Activated naive CD8-positive, alpha-beta T cell treated with anti-CD3 and anti-CD28 coated beads, Interleukin-2, amount 50 U/mL, for 24 hours (primary cell): ENCODE data around the gene NLGN1.
"Not testable (repeated sequence)": the region's sequence is repeated elsewhere in the genome, so short reads cannot be mapped to it uniquely, and the experiment has no call there.

Experiments used
- ATAC-seq: fragments of 150-1000 bp; cut with Tn5 transposase; one replicate; pipeline ENCODE4 v1.10.0; 2021
- DNase-seq: peaks from one replicate; pipeline ENCODE4 v3.0.0; 2021
- H3K27ac Mint-ChIP-seq: one replicate; pipeline ENCODE4 v1.8.0; 2021; ENCODE audit warnings: mild to moderate bottlenecking, mixed read lengths
- H3K27me3 Mint-ChIP-seq: one replicate; pipeline ENCODE4 v1.8.0; 2021; ENCODE audit warnings: mixed read lengths
- H3K36me3 Mint-ChIP-seq: one replicate; pipeline ENCODE4 v1.8.0; 2021; ENCODE audit warnings: low read depth, mixed read lengths
- H3K4me1 Mint-ChIP-seq: one replicate; pipeline ENCODE4 v1.8.0; 2021; ENCODE audit warnings: mixed read lengths
- H3K4me3 Mint-ChIP-seq: one replicate; pipeline ENCODE4 v1.8.0; 2021; ENCODE audit warnings: mild to moderate bottlenecking, moderate library complexity, mixed read lengths
- H3K9me3 Mint-ChIP-seq: one replicate; pipeline ENCODE4 v1.8.0; 2021; ENCODE audit warnings: mixed read lengths

Gene NLGN1

DNA sequence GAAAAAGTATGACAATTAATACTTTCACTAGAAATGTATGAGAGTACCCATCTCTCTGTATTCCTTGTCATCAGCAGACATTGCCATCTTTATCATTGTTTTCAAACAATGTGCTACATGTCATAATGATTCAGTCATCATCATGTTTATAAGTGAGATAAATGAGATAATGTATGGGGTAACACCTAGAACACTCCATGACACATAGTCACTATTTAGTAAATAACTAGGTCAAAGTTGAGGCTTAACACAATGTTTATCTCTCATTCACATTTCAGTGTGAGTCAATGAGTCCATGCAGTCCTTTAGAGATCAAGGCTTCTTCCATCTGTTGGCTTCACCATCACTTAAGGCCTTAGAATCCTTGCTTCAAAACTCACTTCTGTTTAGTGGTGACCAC, 70.0 kb downstream of the NLGN1 start:
- Mint-ChIP-seq H3K27me3 (no peaks in the 10 kb centered on the region), H3K4me3 (no peak overlapping the region), H3K36me3 (no peaks in the 10 kb centered on the region), H3K4me1 (no peaks in the 10 kb centered on the region), H3K27ac (no peak overlapping the region), H3K9me3 (peaks cover 4% of the 10 kb centered on the region)
- DNase-seq (no peak), ATAC-seq (no peak)

DNA sequence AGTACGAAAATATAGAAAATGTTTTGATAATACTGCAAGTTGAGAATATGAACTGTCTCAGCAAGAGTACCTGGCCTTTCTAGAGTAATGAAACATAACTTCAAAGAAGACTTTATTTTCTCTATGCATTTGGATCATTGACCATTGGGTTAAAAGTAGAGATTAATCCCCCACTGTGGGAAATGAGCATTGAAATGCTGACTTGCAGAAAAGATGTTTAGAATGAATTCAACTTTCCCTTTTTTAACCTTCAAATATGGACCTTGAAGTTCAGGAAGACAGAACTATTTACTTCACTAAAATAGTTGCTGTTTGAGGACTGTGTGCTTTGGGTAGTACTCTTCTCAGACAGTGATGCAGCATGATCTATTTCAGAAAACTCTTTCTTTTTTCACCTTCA, 75.7 kb downstream of the NLGN1 start:
- no peak for ATAC-seq

DNA sequence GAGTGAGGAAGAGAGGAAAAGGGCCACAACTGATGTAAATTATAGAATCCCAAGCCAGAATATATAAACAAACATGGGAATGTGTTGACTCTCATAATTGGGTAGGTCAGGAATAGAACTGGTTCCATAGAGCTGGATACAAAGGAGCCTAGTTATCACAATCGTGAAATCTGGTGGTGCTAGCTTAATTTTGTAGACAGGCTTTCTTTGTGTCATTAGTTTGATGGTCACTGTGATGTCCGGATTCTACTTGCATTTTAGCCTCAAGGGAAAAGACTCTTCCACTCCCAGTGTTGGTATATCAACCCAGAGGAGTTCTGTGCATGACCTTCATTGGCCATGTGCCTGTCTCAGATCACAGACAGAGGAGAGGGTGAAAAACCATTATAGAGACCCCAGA, 81.8 kb downstream of the NLGN1 start:
- Mint-ChIP-seq H3K9me3 (peaks cover 10% of the 10 kb centered on the region), H3K27me3 (no peaks in the 10 kb centered on the region), H3K4me1 (no peaks in the 10 kb centered on the region), H3K36me3 (no peaks in the 10 kb centered on the region), H3K27ac (no peak overlapping the region), H3K4me3 (no peak overlapping the region)
- ATAC-seq (no peak), DNase-seq (no peak)

More for the DNA sequence above, 75.7 kb downstream of the NLGN1 start:
- Mint-ChIP-seq H3K36me3 (no peaks in the 10 kb centered on the region), H3K4me1 (no peaks in the 10 kb centered on the region), H3K27me3 (no peaks in the 10 kb centered on the region), H3K27ac (no peak overlapping the region), H3K4me3 (no peak overlapping the region), H3K9me3 (peaks cover 7% of the 10 kb centered on the region)
- DNase-seq, result no peak

DNA sequence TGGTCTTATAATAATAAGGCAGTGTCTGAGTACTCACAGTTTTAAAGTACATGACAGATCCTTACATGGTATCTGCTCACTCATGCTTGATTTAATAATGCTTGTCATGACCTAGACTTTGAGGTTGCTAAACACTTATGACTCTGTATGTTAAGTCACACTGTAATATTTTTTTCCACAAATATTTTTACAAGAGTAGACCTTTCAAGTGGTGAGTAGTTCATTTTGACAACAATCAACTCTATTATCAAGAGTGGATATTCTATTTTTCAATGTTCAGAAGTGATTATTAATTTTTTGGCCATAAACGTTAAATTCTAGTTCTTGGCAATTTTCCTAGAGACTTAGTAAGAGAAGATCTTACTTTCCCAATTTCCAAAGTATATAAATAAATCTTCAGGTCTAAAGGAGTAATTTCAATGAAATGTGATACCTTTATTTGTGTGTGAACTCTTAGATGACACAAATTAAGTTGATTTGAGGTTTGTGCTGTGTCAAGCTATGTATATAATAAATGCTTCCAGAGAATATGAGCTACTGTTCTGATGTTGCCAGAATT, 104.5 kb downstream of the NLGN1 start:
- Mint-ChIP-seq H3K27ac (no peak overlapping the region), H3K4me3 (no peak overlapping the region), H3K27me3 (no peaks in the 10 kb centered on the region), H3K4me1 (no peaks in the 10 kb centered on the region), H3K9me3 (no peaks in the 10 kb centered on the region), H3K36me3 (no peaks in the 10 kb centered on the region)
- ATAC-seq (no peak), DNase-seq (no peak)

DNA sequence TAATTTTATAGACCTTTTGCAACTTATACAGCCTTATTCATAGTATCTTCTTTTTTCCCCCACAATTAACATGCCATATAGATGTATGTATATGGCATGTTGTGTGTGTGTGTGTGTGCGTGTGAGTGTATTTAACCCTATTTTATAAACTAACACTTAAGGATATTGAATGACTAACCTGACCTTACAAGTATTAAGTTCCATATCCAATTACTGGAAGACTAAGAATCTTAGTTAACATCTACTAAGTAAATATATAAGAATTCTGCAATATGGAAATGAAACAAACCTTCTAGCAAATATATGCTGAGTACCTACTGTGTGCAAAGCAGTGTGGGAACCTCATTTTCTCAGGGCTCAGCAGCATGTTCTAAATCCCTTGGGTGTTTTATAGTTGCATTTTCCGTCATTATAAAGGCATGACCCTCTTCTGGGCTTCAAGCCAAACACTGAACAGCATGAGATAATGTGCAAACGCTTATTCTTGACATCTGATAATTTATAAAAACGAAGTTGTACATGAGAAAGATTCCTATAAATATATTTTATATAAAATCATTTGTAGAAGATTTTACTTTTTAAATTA, 105.5 kb downstream of the NLGN1 start:
- Mint-ChIP-seq H3K4me1 (no peaks in the 10 kb centered on the region), H3K36me3 (no peaks in the 10 kb centered on the region), H3K4me3 (no peak overlapping the region), H3K27ac (no peak overlapping the region), H3K27me3 (no peaks in the 10 kb centered on the region), H3K9me3 (peaks cover 1% of the 10 kb centered on the region)
- ATAC-seq, result no peak
- DNase-seq, result no peak

DNA sequence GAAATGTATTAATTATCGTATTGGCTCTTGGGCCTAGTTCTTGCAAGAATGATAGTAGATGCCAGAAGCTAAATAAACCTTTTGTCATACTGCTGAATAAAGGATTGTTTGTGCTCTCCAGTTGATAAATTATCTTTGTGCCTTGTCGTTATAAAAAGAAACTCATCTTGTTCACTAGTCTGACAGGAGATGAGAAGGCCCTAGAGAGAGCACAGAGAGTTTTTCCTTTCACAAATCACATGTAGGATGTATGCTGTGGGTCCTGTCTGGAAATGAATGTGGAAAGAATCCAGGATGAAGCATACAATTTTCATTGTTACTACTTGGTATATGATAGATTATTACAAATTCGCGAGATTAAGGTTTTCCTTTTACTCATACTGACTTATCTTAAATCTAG, 113.0 kb downstream of the NLGN1 start:
- Mint-ChIP-seq H3K36me3 (no peaks in the 10 kb centered on the region), H3K4me1 (no peaks in the 10 kb centered on the region), H3K27ac (no peak overlapping the region), H3K27me3 (no peaks in the 10 kb centered on the region), H3K4me3 (no peak overlapping the region), H3K9me3 (peaks cover 3% of the 10 kb centered on the region)
- DNase-seq, result no peak
- ATAC-seq, result no peak

DNA sequence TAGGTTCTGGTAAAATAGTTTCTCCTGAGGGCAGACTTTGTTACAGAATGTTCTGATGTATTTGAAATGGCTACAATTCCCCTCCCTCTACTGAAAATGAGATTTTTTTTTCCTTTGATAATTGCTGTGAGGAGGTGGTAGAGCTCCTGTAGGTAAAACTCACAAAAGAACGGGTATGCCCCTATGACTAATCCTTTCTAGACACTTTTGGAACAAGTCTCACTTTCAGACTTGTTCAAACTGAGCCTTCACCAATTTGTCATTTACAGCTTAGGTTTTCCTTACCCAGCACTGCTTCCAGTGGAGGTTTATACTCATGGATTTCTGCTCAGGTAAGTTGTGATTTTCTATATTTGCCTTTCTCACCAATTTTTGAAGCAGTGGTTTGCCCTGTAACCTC, 115.6 kb downstream of the NLGN1 start:
- Mint-ChIP-seq H3K9me3 (peaks cover 1% of the 10 kb centered on the region), H3K36me3 (no peaks in the 10 kb centered on the region), H3K4me3 (no peak overlapping the region), H3K27ac (no peak overlapping the region), H3K27me3 (no peaks in the 10 kb centered on the region), H3K4me1 (no peaks in the 10 kb centered on the region)
- DNase-seq, result no peak
- no peak for ATAC-seq

DNA sequence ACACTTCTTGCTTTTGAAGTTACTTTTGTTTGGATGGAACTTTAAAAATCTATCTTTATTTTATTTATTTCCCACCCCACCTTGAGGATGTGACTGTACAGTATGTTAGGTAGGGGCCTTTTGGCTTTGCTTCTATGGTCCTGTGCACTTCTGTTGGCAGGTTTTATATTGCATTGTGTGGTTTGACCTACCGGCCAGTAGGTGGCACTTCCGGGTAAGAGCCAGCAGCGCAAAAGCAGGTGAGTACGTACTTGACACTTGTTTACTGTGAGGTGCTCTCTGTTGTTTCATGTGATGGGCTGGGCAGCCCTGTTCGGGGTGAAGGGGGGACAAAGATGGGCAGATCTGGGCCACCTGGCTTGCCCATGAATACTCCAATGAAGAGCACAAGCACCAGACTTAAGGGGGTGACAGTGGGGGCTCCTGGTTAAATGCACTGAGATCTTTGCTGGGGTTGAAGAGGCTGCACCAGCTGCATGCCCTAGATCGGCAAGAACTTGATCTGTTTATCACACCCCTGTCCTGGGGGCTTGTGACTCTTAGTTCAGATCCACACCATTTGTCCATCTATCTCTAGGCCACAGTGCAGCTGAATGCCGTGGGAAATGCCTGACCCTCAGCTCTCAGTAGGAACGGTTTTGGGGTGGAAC, 131.6 kb downstream of the NLGN1 start:
- no peaks in the 10 kb centered on the region for H3K4me1 Mint-ChIP-seq
- H3K4me3 Mint-ChIP-seq, result no peak overlapping the region
- no peaks in the 10 kb centered on the region for H3K36me3 Mint-ChIP-seq
- no peak overlapping the region for H3K27ac Mint-ChIP-seq
- H3K9me3 Mint-ChIP-seq, result peaks cover 28% of the 10 kb centered on the region
- DNase-seq (no peak), ATAC-seq (peak; percentile 36)
- H3K27me3 Mint-ChIP-seq, result no peaks in the 10 kb centered on the region

DNA sequence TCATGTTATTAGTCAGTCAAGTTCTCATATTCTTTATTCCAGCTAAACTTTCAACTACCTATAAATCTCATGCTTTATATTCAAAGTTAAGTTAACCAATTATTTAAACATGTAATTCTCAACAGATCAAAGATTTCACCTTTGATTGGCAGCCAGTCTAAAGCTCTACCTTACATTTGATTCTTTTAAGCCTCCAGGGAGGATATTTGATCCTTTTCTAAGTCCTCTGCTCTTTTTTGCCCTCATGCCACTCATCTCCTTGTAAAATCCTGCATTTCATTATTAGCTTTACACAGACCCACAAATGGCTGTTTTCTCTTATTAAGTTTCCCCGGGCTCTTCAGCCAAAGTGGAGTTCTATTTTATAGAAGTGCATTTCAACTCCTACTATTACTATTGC, 134.1 kb downstream of the NLGN1 start:
- Mint-ChIP-seq H3K27me3 (no peaks in the 10 kb centered on the region), H3K9me3 (peaks cover 10% of the 10 kb centered on the region), H3K27ac (no peak overlapping the region), H3K4me1 (no peaks in the 10 kb centered on the region), H3K4me3 (no peak overlapping the region), H3K36me3 (no peaks in the 10 kb centered on the region)
- ATAC-seq (no peak), DNase-seq (no peak)

DNA sequence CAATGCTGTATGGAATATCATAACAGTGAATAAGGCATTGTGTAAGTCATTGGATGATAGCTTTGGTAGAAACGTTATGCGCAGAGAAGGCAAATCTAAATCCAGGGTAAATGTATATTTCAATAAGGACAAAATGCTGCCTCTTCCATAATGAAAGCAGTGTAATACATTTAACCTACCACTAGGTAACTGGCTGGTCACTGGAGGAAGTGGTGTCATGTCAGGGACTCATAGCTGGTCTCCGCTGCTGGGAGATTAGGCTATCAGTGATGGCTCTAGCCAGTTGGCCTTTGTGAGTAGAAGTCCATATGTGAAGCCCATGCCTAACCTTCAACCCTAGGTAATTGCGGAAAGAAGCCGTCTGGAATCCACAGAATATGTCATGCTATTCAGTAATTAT, 140.9 kb downstream of the NLGN1 start:
- no peaks in the 10 kb centered on the region for H3K27me3 Mint-ChIP-seq

DNA sequence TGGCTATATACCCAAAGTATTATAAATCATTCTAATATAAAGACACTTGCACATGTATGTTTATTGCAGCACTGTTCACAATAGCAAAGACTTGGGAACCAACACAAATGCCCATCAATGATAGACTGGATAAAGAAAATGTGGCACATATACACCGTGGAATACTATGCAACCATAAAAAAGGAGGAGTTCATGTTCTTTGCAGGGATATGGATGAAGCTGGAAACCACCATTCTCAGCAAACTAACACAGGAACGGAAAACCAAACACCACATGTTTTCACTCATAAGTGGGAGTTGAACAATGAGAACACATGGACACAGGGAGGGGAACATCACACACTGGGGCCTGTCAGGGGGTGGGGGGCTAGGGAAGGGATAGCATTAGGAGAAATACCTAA, 148.0 kb downstream of the NLGN1 start:
- not testable (repeated sequence) for H3K27me3 Mint-ChIP-seq, ATAC-seq, H3K27ac Mint-ChIP-seq, H3K4me1 Mint-ChIP-seq, H3K9me3 Mint-ChIP-seq, DNase-seq, H3K36me3 Mint-ChIP-seq, H3K4me3 Mint-ChIP-seq

More for the DNA sequence above, 140.9 kb downstream of the NLGN1 start:
- Mint-ChIP-seq H3K36me3 (no peaks in the 10 kb centered on the region), H3K4me1 (no peaks in the 10 kb centered on the region), H3K9me3 (no peaks in the 10 kb centered on the region), H3K4me3 (no peak overlapping the region), H3K27ac (no peak overlapping the region)
- DNase-seq, result no peak
- no peak for ATAC-seq

DNA sequence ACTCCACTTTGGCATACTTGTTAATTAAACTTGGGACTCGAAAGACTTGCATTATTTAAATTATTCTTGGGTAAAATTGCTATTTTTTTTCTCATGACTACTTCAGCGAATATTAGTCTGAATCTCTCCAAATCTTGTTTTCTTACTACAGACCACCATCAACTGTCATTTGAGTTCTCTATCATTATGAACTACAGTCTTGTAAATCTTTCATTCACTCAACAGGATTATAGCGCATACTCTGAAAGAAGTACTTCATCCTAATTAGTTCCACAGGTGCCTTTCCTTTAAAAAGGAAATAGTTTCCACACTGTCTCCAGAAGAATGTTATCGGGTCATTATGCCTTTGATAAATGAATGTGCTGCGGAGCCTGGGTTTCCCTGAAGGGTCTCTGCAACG, 149.5 kb downstream of the NLGN1 start:
- ATAC-seq, result no peak

DNA sequence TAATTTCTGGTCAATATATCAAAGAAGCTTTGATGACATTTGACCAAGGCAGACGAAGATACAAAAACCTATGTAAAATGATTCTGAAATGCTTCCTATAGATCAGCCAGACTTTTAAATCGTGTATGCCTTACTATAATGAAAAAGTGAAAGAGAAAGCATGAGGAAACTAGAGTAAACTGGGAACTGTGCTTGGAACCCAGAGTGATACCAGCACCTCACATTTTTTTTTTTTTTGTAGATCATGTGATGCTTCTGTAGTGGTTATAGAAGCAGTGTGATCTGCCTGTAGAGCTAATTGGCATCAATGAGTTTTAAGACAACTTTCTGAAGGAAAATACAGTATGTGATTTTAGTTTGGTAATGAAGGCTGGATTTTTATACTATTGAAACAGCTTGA, 150.7 kb downstream of the NLGN1 start:
- Mint-ChIP-seq H3K4me1 (no peaks in the 10 kb centered on the region), H3K27me3 (no peaks in the 10 kb centered on the region), H3K27ac (no peak overlapping the region), H3K36me3 (no peaks in the 10 kb centered on the region), H3K4me3 (no peak overlapping the region), H3K9me3 (no peaks in the 10 kb centered on the region)
- DNase-seq (no peak), ATAC-seq (no peak)

More for the DNA sequence above, 149.5 kb downstream of the NLGN1 start:
- H3K27ac Mint-ChIP-seq, result no peak overlapping the region
- no peaks in the 10 kb centered on the region for H3K9me3 Mint-ChIP-seq
- no peak for DNase-seq
- no peak overlapping the region for H3K4me3 Mint-ChIP-seq
- no peaks in the 10 kb centered on the region for H3K27me3 Mint-ChIP-seq
- no peaks in the 10 kb centered on the region for H3K4me1 Mint-ChIP-seq
- no peaks in the 10 kb centered on the region for H3K36me3 Mint-ChIP-seq

DNA sequence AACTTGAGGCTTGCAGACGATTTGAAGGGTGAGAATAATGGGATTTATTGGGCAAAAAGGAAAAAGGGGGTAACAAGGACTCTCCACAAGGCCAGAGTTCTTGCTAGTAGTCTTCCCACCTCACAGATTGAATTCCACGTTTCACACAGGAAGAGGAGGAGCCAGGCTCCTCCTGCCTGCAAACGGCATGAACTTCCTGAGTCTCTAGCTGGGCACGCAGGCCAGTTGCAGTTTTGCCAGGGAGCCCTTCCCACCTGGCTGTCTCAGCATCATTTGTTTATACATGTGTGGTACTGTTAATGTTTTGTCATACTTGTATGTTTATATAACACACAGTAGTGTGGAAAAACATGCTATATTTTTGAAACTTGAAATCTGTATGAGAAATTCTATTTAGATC, 155.0 kb downstream of the NLGN1 start:
- no peaks in the 10 kb centered on the region for H3K36me3 Mint-ChIP-seq
- DNase-seq (no peak), ATAC-seq (no peak)
- H3K27me3 Mint-ChIP-seq, result no peaks in the 10 kb centered on the region
- no peaks in the 10 kb centered on the region for H3K9me3 Mint-ChIP-seq
- H3K4me3 Mint-ChIP-seq, result no peak overlapping the region
- H3K4me1 Mint-ChIP-seq, result no peaks in the 10 kb centered on the region
- no peak overlapping the region for H3K27ac Mint-ChIP-seq

DNA sequence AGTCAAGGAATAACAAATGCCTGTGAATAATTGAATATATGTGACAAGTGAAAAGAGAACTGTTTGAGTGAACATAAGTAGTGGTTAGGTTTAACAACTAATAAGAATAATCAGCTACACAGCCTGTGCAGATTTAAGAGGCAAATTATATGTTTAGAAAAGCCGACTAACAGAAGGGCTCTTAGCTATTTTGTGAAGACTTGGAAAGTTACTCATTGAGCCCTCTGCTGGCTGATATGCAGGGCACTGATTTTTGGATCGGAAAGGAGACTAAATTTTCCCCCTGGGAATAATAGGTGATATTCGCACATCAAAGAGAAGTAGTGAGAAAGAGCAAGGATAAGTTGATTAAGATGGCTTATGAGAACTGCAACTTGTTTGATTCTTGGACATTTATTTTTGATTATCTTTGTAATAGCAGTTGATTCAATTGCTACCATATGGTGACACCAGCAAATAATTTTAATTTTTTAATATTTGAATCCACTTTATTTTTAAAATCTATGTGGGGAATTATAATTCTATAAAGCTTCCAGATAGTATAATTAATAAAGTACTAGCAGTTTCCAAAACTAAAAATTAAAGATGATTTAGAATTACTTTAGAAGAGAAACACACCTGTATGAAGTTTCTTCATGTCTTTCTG, 156.2 kb downstream of the NLGN1 start:
- Mint-ChIP-seq H3K4me3 (no peak overlapping the region), H3K4me1 (no peaks in the 10 kb centered on the region), H3K9me3 (no peaks in the 10 kb centered on the region), H3K27ac (no peak overlapping the region), H3K36me3 (no peaks in the 10 kb centered on the region), H3K27me3 (no peaks in the 10 kb centered on the region)
- ATAC-seq, result no peak
- no peak for DNase-seq
